ENCODE results near the gene PM20D2.

PM20D2 gene

DNA sequence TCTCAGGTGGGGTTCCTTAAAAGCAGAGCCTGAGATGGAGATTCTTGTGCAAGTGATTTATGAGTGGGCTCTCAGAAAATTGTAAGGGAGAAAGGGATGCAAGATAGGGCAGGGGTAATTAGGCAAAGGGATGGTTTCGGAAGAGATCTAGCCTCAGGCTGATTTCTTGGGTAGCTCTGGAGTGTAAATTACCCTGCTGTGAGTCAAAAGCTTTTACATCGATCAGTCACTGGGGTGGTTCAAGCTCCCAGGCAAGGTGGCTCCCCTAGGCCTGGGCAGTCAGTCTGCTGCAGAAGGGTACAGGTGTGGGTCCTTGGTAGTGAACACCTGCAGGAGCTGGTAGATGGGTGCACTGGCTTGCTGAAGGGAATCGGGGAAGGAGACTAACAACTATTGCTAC, 11.1 kb upstream of the PM20D2 start:
- TF ChIP-seq, protein P1, sequence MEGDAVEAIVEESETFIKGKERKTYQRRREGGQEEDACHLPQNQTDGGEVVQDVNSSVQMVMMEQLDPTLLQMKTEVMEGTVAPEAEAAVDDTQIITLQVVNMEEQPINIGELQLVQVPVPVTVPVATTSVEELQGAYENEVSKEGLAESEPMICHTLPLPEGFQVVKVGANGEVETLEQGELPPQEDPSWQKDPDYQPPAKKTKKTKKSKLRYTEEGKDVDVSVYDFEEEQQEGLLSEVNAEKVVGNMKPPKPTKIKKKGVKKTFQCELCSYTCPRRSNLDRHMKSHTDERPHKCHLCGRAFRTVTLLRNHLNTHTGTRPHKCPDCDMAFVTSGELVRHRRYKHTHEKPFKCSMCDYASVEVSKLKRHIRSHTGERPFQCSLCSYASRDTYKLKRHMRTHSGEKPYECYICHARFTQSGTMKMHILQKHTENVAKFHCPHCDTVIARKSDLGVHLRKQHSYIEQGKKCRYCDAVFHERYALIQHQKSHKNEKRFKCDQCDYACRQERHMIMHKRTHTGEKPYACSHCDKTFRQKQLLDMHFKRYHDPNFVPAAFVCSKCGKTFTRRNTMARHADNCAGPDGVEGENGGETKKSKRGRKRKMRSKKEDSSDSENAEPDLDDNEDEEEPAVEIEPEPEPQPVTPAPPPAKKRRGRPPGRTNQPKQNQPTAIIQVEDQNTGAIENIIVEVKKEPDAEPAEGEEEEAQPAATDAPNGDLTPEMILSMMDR (IDR thresholded peaks at IDR 0.05), result no peak
- TF ChIP-seq ZFX (IDR thresholded peaks at IDR 0.05; ENCODE audit: borderline replicate concordance), result no peak
- no peak overlapping the region for H3K27ac ChIP-seq

DNA sequence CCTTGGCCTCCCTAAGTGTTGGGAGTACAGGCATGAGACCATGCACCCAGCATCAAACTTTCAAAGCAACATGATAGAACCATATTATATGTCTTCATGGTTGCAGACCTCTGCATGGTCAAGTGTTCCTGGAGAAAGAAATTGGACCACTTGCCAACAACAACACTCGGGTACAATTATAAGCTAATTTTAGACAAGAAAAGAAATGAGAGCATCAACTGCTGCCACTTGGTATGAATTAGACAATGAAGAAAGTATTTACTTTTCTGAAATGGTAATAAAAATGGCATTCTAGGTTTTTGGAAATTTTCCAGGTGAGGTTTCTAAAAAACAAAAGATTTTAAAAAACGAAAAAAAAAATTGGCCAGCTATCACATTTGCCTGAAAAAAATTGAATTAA, 7.7 kb upstream of the PM20D2 start:
- H3K27ac ChIP-seq, result no peak overlapping the region
- no peak for TF ChIP-seq ZFX (IDR thresholded peaks at IDR 0.05; ENCODE audit: borderline replicate concordance)
- TF ChIP-seq, protein P1 (IDR thresholded peaks at IDR 0.05), result no peak

DNA sequence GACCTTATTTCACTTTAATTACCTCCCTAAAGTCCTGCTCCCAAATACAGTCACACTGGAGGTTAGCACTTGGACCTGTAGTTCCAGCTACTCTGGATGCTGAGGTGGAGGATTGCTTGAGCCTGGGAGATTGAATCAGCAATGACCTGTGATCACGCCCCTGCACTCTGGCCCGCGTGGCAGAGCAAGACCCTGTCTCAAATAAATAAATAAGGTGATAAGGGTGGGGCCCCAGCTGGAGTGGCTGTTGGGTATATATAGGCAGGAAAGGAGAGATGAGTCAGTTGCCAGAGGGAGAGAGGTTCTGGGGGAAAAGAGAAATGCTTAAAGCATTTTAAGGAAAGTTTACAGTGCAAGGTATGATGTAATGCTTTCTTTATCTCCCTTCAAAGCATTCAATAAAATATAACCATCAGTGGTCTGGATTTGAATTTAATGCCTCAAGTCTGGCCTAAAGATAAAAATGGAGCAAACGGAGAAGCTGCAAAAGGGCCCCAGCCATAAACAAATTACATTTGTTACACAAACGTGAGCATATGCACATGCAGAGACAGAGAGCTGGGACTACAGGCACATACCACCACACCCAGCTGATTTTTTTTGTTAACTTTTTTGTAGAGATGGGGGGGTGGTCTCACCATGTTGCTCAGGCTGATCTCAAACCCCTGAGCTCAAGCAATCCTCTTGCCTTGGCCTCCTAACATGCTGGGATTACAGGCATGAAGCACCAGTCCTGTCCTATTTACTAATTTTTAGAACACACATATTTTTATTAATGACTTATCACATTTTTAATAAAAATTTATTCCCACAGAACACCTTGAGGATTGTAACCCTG, 6.1 kb upstream of the PM20D2 start:
- TF ChIP-seq, protein P1 (IDR thresholded peaks at IDR 0.05), result no peak
- TF ChIP-seq ZFX (IDR thresholded peaks at IDR 0.05; ENCODE audit: borderline replicate concordance), result no peak
- peak overlapping the region; percentile 80 for H3K27ac ChIP-seq

DNA sequence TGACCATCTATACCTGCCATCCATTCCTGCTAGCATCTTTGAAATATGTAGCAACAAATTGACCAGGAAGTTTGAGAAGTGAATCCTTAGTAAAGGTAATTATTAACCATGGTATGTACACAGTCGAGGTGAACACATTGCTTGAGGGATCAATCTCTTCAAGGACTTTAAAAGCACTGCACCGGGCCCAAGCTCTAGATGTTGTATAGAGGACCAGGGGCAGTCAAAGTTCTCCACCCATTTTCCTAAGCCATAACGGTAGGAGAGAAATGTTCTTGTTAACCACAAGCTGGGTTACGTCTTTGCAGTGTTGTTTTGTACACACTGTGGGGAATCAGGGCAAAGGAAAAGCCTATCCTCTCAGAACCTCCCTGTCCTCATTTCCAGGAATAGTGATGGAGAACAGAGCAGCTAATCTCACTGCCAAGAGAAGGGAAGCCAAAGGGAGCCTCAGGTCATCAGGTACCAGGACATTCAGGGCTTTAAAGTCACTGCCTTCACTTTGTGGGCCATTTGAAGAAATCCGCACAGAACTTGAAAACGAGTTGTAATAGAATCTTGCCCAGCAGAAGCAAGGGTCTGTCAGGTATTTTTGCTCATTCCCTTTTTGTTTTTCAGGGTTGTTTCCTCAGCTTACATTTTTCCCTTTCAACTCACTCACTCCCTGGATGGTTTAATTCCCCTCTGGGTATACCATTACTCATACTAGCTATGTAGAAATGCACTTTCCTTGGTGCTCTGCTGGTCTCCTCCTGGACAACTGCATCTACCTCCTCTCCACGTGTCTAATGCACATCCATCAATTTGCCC, 5.3 kb upstream of the PM20D2 start:
- TF ChIP-seq, protein P1 (IDR thresholded peaks at IDR 0.05), result no peak
- no peak for TF ChIP-seq ZFX (IDR thresholded peaks at IDR 0.05; ENCODE audit: borderline replicate concordance)
- peak overlapping the region; percentile 80 for H3K27ac ChIP-seq

DNA sequence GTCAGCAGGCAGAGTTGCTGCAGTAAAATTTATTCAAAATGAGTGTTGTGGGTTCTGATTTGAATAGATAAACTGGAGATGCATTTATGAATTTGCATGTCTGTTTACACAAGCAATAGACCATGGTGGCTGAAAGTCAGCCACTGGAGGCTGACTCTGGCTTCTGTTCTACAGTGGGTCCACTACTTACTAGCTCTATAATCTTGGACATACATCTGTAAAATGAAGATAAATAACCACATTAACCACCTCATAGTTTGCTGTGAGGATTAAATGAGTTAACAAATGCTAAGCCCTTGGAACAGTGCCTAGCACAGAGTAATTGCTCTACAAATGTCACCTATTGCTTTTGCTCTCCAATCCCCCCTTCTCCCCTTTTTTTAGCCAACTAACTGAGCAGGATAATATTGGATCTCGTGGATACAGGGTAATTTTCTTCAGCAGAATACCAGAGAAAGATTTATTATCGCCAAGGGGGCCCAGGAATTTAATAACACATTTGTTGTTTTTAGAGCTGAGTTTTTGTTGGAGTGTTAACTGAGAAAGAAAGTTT, 1.4 kb upstream of the PM20D2 start:
- H3K27ac ChIP-seq, result peak overlapping the region; percentile 70

DNA sequence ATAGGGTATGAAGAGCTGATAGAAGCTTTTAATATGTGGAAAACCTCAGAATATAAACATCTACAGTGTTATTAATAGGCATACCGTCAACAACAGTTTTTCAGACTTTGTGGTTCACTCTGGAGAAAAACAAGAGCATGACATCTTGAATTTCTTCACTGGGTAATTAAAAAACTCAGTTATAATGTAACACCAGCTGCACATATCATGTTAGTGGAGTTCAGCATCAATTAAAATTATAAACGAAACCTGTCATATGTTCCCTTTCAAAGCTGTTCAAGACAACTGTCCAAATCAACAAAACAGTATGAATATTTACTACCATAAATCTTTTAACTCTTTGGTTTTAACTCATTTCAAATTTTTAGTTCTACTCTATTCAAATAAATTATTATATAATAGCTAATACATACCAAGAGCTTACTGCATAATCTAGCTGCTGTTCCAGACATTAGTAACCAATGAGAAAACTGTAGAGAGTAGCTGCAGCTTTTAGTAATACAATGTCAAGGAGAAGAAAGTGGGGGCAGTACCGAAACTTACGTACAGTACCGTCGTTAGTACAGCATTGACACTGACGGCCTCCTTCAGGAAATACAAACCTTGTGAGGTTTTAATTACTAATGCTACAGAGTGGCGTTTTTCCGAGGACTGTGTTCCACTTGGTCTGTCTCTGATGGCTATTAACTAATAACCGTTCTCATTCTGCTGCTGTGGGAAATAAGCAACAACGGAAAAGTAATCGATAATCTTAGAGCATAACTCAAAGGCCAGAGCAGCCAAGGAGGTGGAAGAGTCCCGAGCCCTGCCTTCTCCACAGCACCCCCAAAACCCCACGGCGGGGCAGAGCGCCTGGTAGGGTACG, 532 bp upstream of the PM20D2 start:
- TF ChIP-seq ZFX (IDR thresholded peaks at IDR 0.05; ENCODE audit: borderline replicate concordance), result no peak
- TF ChIP-seq, protein P1 (IDR thresholded peaks at IDR 0.05), result no peak
- H3K27ac ChIP-seq, result peak overlapping the region; percentile 70

More for the DNA sequence above, 1.4 kb upstream of the PM20D2 start:
- TF ChIP-seq ZFX (IDR thresholded peaks at IDR 0.05; ENCODE audit: borderline replicate concordance), result no peak
- TF ChIP-seq, protein P1 (IDR thresholded peaks at IDR 0.05), result no peak
